GM21367 (cell line): ENCODE data around the gene PCSK5.

Experiments
- ATAC-seq: cut with Tn5 transposase; IDR thresholded peaks from one replicate; pipeline ENCODE4 v1.9.1; 2021; ENCODE audit not compliant: unreplicated experiment

The PCSK5 gene

DNA sequence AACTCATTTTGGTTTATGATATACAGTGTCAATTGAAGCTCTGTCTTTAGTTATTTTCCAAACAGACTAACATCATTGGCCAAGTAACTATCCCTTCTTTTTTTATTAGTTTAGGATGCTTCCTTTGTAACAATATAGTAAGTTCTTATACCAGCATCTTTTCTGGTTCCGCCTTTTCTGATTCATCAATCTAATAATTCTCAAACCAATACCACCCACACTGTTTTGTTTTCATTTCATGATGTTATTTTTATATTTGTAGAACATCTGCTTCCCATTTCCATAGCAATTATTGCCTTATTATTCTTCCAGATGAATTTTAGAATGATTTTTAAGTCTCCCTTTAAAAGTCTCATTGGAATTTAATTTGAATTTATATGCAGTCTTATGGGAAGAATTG lies 285.7 kb downstream of the PCSK5 start:
- no peak for ATAC-seq

DNA sequence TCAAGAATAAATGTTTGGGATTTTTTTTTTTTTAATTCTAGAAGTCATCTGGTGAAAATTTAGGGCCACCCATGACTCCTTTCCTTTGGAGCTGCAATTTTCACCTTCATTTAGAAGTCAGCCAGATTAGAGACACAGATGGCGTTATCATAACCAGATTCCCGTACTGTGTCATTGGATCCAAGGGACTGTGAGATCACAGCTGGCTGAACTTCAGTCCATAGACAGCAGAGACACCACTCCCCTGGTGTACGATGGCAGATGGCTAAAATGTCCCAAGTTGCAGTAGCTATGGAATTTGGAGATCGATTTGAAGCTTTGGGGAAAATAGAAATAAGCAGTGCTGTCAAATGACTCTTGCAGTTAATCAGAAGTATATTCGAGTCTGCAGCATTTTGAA lies 287.5 kb downstream of the PCSK5 start:
- no peak for ATAC-seq

DNA sequence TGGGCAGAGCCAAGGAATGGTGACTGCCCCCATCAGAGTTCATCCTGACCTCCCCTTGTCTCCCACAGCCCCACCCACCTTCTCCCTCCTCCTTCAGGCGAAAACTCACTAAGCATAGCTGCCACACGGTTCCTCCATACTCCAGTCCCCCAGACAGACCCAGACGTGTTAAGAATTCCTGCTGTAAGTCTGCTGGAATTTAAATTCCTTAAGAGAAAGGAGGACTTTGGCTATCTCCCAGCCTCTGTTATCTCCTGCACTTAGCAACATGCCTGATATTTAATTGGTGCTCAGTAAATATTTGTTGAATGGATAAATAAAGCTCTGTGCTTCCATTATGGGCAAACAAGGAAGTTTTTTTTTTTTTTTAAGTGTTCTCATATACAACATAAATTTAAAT lies 290.1 kb downstream of the PCSK5 start:
- no peak for ATAC-seq

DNA sequence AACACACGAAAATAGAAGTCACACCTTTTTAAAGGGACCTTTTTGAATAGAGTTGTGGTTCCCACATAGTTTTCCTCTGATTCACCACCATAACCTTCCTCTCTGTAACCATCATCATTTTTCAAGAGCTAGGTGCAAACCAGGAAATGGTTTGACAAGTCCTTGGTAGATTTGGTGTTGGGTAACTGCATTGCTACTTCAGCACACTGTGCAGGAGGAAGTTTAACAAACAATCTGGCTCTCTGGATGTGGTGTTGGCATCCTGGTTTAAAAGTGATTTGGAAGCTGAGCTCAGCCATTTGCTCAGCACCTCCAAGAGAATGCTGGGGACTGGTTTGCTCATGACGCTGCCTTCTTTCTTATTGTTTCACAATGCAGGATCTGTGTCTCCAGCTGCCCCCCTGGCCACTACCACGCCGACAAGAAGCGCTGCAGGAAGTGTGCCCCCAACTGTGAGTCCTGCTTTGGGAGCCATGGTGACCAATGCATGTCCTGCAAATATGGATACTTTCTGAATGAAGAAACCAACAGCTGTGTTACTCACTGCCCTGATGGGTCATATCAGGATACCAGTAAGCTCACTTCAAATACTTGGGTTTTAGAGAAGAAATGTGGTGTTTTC lies 290.7 kb downstream of the PCSK5 start:
- no peak for ATAC-seq

DNA sequence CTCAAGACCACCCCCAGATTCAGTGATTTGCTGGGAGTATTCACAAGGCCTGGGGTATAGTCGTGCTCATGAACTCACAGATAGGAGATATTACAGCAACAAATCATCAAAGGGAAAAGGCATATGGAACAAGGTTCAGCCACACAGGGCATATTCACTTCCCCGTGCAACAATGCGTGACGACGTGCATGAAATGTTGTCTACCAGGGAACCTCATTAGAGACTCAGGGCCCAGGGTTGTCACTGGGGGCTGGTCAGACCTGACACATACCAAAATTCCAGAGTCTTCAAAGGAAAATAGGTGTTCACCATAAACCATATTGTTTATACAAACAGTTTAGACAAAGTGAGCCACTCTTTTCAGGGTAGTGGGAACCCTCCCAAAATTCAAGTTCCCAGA lies 291.3 kb downstream of the PCSK5 start:
- ATAC-seq, result no peak

DNA sequence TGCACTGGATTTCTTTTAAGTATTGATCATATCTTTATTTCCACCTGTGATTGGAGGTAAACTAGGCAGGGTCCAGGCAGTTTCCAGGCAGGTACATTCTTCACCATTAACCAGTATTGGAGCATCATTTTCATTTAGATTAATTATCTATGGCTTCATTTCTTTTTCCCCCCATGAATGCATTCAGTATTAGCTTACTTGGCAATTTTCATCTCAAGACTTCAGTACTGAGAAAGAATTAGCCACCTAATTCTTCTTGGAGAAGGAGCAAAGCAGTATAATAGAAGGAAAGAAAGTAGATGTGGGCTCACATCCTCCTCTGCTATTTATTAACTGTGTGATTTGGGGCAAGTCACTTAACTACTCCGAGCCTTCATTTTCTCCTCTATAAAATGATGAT lies 295.0 kb downstream of the PCSK5 start:
- ATAC-seq, result no peak

DNA sequence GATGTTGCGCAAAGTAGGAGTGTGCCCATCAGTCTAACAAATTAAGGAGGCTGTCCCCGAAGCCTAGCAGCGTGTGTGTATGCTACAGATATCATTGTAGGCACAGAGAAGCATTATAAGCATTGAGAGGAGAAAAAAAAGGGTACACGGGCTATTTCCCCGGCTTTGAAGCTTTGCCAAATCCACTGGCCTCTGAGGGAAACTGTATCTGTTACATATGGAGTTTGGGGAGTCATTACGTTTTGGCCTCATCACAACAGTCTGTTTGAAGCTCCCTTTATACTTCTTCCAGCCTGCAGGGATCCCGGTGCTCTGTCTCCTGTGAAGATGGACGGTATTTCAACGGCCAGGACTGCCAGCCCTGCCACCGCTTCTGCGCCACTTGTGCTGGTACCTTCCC lies 297.8 kb downstream of the PCSK5 start:
- no peak for ATAC-seq

DNA sequence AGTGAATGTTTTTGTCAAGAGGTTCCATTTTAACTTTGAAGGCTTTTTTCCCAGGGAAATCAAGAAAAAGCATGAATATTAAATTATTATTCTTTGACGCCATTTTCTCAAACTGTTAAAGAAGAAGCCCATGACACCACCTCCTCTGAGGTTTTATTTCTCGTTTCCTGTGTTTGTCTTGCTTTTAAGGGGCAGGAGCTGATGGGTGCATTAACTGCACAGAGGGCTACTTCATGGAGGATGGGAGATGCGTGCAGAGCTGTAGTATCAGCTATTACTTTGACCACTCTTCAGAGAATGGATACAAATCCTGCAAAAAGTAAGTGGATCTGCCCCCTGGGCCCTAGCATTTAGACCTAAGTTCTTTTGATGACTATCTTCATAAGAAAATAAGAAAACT lies 298.4 kb downstream of the PCSK5 start:
- ATAC-seq, result no peak

DNA sequence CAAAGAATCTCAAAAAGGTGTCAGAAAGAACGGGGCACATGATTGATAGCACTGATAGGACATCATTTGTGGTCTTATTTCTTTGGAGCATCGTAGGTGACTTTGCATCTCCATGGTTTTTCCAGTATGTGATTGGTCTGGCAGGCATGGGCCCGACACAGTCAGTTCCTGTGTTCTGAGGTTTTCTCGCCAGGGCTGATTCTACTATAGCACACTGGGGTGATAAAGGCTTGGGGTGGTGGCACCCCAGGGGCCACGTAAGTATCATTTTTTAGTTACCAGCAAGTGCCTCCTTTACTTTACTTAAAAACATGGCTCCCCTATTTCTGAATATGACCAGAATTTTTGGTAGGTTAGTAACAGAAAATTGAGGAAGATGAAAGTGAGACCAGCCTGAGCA lies 301.0 kb downstream of the PCSK5 start:
- no peak for ATAC-seq

DNA sequence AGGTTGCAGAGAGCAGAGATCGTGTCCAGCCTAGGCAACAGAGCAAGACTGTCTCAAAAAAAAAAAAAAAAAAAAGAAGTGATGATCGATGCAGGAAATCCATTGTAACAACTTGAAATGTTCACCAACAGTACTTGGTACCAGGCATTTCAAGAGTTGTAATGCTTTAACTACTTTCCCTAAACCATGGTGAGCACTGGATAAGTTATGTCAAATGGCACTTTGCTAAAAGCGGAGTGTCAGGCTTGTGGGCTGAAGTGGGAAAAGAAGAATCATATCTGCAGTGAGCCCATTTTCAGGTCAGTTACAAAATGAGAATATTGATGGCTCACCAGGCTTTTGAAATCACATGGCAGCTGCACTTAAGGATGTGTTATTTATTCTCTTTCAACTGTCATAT lies 301.5 kb downstream of the PCSK5 start:
- no peak for ATAC-seq

DNA sequence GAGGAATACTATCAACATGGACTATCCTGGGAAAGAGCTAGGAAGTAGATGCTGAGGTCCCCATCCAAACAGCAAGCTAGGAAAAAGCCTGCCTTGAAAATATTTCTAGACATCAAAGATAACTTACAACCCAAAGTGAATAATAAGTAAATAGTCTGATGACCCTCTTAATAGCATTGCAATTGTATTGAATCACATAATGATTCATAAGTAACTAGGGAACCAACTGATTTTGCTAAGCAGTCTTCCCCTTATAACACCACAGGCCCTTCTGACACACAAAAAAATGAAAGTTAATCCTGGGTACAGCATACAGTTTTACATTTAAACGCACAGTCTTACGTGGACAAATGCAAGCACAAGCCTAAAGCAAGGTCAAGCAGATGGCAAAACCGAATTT lies 304.4 kb downstream of the PCSK5 start:
- ATAC-seq, result no peak

DNA sequence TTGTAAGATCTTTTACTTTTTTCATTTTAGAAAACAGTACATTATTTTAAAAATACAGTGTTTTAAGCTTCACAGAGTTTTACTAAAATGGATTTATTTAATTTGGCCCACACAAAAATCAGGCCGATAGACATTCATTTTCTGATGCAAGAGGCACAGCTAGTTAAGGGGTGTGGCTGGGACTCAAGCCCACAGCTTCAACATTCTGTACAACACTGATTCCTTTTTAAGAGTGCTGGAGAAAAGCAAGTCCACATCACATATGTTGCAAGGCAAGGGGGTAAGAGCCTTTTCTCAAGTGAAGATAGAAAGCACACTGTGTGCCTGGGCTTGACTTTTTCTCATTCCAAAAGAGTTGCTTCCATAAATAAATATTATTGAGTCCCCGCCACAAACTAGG lies 307.9 kb downstream of the PCSK5 start:
- ATAC-seq, result no peak

DNA sequence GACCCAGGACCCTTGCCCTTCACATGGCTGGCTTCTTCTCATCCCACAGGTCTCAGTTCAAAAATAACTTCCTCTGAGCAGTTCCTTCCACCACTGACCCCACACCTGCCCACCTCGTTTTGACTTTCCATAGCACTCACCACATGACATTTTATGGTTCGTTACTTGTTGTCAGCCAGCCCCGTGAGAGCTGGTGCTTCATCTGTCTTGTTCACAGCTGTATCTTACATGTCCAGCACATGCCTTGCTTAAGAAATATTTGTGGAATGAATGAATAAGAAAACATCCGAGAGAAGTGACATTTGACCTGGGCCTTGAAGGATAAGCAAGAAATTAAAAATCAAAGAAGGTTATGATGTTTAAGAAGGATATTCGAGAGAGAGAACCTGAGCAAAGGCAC lies 309.8 kb downstream of the PCSK5 start:
- no peak for ATAC-seq

DNA sequence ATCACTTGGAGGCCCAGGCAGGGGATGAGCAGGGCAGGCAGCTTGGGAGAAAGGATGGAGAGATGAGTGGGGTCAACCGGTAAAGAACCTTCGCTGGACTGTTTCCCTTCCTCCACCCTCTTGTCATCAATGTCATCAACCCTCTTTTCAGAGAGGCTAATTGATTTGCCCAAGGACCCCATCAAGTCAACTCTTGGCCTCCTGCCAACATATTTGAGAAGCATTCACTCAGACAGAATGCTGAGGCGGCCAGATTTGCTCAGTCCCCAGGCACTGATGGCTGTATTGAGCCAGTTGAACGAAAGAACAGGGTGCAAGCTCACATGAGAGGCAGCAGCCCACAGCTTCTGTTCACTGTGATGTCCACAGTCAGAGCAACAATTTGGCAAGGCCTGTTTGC lies 310.3 kb downstream of the PCSK5 start:
- no peak for ATAC-seq

DNA sequence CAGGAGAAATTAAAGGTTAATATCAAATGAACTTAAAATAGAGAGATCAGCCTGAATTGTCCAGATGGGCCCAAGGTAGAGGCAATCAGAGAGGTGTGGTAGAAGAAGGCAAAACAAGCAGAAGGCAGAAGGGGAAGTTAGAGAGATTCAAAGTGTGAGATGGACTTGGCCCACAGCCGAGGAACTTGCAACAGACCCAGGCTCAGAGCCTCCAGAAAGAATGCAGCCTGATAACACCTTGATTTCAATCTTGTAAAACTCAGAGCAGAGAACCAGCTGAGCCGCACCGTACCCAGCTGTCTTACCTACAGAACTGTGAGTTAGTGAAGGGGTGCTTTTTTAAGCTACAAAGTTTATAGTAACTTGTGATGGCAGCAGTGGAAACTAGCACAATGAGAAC lies 312.9 kb downstream of the PCSK5 start:
- ATAC-seq, result no peak

DNA sequence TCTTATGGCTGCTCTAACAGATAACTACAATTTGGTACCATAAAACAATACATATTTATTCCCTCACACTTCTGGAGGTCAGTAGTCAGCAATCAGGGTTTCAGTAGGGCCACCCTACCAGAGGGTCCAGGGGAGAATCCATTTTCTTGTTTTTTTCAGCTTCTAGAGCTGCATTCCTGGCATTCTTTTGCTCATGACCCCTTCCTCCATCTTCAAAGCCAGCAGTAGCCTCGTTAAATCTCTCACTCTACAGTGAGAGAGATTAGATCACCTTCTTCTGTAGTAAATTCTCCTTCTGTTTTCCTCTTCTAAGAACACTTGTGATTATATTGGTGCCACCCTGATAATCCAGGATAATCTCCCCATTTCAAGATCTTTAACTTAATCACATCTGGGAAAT lies 316.3 kb downstream of the PCSK5 start:
- ATAC-seq, result no peak

DNA sequence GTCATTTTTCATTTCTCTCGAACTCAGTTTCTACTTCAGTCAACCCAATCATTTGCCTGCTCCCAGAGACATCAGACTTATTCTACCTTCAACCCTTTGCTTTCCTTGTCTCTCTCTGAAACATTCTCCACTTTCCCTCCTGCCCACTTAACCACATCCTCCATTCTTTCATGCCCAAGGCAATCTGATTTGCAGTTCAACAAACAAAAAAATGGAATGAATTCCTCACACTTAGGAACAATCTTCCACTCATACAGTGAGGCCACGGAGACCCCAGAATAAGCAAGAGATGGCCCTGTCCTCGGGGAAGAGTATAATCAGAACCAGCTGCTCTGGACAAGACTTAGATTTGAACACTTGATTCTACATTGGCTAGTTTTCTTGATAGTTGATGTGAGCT lies 323.3 kb downstream of the PCSK5 start:
- no peak for ATAC-seq

DNA sequence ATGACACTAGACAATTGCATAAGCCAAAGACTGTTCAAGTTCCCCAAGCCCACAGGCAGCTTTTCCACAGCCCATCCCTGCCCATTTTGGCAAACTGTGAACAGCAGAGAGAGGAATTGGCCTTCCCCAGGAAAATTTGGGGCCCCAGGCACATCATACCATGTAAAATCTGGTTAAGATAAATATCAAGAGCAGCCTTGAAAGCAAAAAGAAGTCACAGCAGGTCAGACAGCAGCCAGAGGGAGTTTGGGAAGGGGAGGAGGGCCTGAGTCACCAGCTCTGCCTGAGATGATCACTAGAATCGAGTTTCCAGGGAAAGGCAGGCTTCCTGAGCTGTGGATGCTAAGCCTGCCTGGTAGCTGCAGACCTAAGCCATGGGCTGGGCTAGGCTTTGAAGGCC lies 324.6 kb downstream of the PCSK5 start:
- no peak for ATAC-seq

DNA sequence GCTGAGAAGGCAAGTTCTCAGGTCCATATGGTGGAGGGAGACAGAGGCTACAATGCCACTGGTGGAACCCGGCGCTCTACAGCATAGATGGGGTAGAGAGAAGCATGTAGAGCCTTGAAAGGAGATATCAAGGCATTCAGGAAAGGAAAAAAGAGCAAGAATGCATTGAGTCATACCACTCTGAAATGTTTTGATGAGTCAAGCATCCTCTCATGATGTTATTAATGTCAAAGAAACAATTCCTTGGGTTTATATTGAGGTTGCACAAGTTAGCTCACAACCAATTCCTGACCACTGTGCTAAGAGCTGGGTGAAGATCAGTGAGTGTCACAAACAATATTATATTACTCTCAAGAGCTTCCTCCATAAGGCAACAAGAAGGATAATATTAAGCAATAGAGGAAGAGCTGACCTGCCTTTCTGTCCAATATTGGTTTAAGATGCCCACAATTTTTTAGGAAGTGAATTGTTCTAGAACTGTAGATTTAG lies 325.7 kb downstream of the PCSK5 start:
- no peak for ATAC-seq

DNA sequence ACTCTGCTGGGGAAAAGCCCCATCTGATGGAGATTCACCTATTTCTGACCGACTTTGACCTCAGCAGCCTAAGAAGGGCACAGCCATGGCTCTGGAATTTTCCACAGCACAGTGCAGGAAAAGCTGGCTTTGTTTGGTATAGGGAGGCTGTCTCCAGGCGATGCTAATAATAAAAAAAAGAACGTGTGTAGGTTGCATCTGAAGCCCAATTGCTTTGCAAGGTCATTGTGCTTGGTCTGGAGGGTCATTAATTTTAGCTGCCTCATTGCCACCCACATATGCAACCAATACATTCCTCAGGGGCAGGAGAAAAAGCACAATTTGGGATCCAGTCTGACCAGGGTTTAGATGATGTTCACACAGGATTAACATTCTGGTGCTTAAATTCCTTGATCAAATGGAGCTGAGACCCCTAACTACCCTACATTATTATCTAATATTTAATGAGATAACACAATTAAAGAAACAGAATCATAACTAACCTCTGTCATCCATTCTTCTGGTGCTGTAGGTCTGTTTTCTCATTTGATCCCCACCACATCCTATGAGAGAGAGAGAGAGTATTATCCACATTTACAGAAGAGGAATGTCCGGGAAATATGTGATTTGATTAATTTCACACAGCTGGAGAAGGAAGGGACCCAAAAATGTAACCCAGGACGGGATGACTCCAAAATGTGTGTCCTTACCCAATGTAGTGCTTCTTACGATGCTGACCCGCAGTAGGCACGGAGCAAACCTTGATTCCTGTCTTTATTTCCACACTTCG lies 327.8 kb downstream of the PCSK5 start:
- ATAC-seq, result no peak

DNA sequence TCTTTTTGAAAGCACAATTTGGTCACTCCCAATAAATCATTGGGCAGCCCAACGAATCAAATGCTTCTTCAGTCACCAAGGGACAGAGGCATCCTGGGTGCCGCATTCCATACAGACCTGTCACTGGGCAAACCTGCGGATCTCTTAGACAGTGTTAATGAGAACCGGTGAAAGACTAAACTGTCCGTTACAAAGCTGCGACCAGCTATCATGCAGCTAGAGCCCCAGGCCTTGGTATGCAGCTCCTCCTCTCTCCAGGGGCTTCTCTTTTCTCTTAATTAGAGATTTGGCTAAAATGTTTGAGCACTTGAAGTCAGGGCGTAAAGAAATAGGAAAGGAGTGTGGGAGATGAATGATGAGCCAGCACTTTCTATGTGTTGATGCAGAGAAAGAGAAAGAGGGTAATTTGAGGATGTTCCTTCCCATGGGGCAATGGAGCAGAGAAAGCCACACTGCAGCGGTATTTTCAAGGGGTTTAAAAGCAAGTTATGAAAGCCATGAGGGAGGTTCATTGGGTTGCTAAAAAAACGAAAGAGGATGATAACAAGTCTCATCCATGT lies 328.5 kb downstream of the PCSK5 start:
- ATAC-seq, result no peak

DNA sequence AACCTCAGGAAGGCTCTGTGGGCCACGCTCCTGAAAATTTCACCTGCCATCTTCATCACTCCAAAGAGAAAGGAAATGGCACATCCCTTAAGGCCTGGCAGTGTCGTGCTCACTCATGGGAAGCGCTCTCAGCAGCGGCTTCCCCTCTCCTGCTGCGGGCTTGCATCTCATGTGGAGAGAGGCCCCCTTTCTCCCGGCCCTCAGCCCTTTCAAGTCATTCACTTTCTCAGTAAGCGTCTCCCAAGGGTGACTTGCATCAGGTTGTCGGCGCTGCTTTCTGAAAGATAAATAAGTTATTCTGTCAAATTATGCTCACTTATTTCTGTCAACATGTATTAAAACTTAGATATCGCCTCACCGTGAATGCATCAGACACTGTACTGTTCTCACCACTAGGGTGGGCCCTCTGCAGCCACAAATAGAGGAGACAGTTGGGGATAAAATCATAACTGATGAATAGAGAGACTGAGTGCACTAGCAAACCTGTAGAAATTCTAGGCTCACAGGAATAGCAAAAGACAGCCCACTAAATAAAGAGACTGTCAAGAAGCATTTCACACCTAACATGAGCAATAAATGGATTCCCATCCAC lies 329.2 kb downstream of the PCSK5 start:
- ATAC-seq, result no peak
